HS-27A (cell line): ENCODE measurements around the gene MTG2.

Experiments used
- DNase-seq: peaks from one replicate; pipeline ENCODE4 v3.0.0-alpha.2; 2012; ENCODE audit warnings: low read depth, missing footprints

Gene MTG2

DNA sequence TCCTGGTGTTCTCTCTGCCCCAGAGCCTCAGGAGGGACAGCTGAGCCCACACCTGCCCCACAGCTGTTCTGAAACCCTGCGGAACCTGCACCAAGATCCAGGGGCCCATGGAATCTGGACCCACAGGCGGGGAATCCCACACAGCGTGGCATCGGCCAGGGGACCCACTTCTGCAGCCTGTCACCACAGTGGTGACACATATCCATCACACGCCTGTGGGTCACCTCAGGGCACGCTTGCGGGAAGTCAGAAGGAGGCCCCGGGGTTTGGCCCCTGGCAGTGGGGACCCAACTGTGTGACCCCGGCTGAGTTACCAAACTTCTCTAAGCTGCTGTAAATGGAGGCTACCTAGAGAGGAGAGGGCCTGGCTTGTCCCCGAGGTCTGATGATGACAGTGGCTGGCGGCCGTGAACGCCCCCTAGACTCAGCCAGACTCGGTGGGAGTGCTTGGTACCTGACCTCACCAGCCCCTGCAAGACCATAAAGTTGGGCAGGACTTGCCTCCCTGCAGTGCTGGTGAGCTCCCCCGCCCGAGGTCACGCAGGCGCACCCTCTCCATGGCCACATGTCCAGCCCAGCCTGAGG lies 39.5 kb downstream of the MTG2 start:
- no peak for DNase-seq

DNA sequence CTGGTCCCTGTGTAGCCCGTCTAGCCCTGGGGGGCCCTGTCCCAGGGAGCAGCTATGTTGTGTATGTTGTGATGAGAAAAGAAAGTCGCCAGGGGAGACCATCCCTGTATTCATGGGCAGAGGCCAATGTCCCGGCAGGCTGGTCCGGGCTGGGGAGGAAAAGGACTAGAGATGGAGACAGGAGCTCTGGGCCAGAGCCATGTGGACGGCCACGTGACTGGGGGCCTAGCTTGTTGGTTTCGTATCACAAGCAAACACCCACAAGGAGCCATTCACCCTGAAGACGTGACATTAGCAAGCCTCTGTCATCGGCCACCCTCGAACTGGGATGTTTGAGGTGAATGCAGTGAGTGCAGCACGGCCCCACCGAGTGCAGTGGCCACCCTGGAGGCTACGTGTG lies 40.1 kb downstream of the MTG2 start:
- DNase-seq, result no peak

DNA sequence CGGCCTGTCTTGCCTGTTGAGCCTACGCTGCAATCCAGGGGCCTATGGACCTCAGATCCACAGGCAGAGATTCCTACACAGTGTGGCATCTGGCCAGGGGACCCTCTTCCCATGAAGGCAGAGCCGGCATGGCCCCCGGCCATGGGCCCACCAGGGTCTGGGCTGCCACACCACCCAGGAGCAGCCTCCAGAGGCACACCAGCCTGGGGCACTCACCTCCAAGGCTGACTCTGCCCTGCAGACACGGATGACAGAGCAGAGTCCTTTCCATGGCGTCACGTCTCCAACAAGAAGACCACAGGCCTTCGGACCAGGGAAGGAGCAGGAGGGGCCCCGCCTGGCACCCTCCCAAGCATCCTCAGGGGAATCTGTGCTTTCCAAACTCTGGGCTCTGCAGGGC lies 40.7 kb downstream of the MTG2 start:
- DNase-seq, result no peak

DNA sequence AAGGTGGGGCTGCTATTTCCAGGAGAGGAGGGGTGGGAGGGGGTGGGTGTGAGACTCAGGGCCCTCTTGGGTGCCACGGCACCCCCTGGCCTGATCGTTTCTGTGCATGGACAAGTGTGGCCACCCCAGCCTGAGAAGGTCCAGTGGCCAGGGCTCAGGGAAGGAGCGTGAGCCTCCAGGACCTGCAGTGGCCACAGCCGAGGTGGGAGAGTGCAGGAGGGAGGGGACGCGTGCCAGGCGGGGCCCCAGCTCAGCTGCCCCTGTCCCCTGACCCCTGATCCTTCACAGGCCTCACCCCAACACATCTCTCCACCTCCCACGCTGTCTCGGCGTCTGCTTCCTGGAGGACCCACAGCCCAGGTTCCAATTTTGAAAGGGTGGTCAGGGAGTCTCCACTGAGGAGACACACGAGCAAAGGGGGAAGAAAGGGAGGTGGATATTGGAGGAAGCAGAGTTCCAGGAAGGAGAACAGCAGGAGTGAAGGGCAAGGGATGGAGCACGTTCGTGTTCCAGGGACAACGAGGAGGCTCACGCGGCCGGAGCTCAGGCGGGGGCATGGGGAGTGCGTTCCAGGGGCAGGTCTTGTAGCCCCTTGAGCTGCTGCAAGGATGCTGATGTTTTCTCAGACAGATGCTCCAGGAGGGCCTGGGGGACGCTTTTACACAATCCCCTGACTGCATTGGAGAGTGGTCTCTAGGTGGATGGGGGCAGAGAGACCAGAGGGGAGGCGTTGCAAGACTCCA lies 41.5 kb downstream of the MTG2 start:
- no peak for DNase-seq

DNA sequence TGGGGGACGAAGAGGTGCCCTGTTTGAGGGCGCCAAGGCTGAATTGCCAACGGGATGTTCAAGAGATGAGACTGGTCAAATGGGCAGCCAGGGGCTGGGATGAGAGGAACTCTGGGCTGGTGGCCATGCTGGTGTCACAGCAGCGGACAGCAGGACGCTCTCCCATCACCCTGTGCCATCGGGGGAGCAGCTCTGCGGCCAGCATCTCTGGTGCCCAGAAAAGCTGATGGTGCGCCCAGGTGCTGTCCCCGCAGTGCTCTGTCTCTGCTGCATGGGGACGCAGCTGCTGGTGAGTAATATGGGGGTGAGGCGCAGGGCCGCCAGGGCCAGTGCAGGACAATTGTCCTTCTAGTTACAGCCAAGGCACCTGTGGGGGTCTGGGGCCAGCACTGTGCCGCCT lies 42.2 kb downstream of the MTG2 start:
- DNase-seq, result no peak

DNA sequence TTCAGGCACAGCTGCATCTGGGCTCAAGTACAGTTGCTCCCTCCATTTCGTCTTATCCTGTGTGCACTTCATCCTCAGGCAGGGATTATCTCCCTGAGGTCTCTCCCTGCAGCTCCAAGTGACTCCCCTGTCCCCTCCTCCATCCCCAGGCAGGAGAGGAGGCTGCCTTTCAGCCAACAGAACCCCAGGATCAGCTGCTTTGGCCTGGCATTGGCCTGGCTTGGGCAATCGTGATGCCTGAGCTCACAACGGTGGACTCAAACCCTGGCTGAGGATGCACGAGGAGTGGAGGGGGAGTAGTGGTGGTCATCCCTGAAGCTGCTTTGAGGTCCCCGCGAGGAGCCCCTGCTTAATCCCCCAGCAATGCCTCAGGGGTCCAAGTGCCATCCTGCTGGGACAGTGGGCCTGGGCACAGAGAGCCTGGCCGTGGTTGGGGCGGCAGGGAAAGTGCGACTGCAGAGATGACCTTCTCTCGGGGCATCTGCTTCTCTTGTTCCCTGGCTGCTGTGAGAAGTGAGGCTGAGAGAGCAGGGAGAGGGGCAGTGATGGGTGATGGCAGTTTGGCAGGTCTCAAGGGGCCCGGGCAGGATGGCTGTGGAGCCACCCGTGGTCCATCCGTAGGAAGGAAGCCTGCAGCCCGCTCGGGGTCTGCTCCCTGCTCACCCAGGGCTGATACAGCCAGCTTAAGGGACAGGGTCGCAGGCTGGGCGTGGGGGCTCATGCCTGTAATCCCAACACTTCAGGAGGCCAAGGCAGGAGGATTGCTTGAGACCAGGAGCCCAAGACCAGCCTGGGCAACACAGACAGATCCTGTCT lies 43.2 kb downstream of the MTG2 start:
- DNase-seq, result no peak

DNA sequence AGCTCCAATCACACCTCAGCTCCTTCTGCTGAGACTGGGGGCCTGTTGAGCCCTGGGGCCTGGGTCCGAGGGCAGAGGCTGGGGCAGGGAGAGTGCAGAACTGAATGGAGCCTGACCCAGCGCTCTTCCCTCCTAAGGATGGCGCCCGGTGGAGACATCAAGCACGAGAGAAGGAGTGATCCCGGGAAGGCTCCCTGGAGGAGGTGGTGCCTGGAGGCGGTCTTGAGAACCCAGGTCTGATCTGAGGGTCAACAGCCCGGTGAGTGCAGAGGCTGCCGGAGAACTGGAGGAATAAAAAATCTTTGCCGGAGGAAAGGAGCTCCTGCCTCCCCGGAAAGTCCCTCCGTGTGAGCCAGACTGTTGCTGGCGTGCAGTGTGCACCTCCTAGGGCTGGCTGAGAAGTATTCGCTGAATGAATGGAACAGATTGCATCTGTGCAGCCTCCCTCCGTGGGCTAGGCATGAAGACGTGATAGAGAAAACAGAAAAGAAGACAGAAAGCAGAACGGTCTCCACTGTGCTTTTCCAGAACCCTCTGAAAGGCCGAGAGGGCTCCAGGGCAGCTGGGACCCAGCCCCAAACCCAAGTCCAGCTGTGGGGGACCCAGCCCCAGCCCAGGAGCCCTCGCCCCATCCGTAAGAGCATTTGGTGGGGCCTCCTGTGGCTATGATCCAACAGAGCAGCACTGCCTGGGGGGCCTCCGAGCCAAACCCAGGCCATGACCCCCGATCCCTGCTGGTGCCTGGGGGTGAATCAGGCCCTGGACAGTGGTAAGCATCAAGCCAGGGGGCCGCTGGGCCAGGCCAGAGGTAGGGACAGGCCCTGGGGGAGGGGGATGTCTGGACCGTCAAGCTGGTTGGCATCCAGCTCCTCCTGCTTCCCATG lies 44.1 kb downstream of the MTG2 start:
- no peak for DNase-seq

DNA sequence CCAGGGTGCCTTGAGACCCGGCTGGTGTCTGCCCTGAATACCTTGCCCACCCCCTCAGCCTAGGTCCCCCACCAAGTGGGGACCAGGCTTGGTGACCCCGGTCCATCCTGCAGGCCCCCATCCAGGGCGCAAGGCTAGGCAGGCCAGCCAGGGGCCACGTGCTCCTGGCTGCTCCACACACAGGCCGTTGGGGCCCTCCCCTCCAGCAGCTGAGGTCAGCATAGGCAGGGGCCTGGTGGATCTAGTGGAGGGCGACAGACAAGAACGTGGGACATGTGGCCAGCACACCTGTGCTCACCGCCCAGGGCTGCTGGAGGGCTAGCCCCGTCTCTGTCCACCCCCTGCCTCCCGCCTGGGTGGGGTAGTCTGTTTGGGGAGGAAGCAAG lies 44.8 kb downstream of the MTG2 start:
- DNase-seq, result no peak

DNA sequence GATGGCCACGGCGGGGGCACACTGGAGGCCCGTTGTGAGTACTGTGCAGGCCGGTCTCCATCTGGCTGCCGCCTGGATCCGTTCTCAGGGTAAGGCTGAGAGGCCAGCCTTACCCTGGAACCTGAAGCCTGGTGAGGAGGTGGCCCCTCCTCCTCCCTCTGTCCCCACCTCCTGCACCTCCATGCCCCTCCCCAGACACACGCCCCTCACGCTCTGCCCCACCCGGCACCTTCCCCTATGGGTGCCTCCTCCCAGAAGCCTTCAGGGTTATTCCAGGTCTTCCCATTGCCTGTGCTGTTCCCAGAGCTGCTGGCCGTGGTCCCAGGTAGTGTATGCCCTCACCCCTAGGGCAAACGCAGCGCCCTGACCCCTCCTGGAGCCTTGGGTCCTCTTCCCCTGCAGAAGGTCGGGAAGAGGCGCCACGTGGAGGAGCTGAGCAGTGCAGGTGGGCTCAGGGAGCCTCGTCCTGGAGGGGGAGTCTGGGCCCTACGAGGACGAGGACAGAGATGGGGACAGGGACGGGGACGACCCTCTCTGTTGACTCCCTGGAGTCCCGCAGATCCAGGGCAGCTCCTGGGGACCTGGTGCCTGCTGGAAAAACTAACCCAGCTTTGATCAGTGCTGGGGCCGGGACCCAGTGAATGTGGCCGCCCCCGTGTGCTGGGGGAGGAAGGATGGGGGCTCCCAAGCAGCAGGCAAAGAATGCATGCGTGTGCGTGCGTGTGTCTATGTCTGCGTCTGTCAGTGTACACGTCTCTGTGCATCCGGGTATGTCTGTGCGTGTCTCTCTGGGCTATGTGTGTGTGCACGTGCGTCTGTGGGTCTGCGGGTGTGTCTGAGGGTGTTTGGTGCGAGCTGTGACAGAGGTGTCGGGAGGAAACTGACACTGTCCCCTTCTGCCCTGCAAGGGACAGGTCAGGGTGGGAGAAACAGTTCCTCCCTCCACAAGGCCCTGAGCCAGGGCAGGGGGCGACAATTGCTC lies 45.4 kb downstream of the MTG2 start:
- no peak for DNase-seq

DNA sequence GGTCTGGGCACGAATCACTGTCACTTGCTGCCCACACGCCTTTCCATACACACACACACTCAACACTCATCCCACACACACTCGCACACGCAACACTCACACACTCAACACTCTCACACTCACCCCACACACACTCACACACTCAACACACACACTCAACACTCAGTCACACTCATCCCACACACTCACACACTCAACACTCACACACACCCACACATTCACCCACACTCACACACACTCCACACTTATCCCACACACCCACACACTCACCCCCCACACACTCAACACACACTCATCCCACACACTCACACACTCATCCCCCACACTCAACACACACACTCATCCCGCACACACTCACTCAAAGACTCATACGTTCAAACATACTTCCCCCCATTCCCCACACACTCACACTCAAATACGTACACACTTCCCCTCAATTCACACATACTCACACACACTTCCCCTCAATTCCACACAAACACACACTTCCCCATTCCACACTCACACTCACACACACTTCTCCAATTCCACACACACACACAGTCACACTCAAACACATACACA lies 46.2 kb downstream of the MTG2 start:
- DNase-seq, result no peak

DNA sequence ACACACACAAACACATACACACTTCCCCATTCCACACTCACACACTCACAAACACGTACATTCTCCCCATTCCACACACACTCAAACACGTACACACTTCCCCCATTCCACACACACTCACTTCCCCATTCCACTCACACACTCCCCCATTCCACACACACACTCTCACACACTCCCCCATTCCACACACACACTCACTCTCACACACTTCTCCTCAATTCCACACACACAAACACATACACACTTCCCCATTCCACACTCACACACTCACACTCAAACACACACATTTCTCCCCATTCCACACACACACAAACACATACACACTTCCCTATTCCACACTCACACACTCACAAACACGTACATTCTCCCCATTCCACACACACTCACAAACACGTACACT lies 46.8 kb downstream of the MTG2 start:
- DNase-seq, result no peak

DNA sequence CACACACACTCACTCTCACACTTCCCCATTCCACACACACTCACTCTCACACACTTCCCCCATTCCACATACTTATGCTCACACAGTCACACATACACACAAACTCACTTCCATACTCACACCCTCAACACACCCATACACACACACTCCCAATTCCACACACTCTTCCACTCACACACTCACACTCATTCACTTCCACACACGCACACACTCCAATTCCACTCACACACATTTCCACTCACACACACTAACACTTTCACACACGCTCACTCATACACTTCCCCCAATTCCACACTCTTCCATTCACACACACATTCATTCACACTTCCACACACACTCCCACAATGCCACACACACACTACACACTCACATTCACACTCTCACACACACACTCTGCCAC lies 47.4 kb downstream of the MTG2 start:
- DNase-seq, result no peak

DNA sequence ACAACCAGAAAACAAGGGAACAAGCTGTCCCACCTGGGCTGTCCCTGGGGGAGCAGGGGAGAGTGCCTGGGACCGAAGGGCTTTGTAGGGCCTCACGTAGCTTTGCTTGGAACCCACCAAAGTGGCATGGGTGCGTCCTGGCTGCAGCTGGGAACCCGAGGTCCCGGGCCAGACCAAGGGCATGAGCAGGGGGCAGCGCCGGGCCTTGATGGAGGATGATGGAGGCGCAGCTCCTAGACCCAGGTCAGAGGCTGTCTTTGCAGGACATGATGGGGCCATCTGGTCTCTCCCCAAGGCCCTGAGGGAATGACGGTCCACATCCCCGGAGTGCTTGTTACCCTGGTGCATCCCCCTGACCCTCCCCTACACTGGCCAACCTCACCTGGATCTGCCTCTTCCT lies 47.9 kb downstream of the MTG2 start:
- DNase-seq, result no peak

DNA sequence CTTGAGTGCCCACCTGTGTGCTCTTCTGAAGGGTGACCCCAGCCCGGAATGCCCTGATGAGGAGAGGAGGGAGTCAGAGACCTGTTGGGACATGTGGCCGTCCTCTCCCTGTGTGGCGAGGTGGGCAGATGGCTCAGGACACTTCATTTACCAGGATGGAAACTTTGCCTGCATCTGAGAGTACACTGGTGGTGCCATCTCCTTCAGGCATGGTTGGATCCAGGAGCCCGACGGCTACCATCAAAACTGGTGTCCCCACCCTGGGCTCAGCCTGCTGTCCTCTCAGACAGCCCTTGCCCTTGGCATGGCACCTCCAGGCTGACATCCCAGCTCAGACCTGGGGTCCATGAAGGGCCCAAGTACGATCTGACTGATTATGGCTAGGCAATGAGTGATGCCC lies 48.5 kb downstream of the MTG2 start:
- DNase-seq, result no peak

DNA sequence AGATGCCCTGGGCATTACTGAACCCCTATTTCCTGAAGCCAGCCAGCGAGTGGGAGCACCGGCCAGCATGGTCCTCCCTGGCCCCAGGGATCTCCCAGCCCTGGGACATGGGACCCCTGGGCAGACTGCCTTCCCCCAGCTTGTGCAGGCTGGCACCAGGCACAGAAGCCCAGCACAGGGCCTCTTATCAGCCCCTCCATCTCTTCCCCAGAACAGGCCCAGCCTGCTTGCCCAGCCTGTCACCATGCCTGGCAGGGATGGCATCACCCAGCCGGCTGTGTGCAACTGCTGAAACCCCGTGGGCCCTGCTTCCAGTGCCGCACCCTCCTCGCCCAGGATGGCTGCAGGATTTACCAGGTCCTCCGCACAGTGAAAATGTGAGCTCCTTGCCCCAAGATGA lies 49.4 kb downstream of the MTG2 start:
- no peak for DNase-seq

DNA sequence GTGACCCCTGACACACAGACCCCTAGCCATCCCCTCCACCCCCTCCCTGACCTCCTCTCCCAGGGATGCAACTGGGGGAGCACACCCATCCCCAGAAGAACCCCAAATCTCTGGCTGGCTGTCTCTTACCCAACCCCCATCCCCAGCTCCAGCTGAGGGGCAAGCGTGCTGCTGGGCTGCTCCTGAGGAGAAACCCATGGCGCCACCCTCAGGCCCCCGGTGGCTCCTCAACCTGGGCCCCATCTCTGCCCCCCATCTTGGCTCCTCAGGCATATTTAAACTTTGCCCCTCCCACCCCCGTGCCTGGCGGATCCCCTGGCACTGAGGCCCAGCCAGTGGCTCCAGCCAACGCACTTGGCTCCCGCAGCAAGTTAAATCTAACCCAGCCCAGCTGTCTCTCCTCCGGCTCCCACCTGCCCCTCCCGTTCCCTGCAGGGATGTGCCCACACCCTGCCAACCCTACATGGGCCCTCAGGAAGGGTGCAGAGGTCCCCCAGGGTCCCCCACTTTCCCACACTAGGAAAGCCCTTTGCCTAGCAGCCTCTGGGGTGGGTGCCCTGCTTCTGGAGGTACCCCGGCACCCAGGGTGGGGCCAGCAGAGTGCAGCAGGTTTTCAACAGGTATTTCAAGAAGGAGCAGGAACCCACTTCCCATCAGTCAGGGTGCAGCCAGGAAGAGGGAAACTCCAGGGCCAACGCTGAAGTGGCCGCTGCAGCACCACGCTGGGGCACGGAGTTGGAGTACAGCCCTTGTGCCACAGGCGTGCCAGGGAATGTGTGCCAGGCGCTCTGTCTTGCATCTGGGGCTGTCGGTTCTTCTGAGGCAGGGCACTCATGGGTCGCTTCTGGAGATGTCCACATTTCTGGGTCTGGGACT lies 50.2 kb downstream of the MTG2 start:
- no peak for DNase-seq

DNA sequence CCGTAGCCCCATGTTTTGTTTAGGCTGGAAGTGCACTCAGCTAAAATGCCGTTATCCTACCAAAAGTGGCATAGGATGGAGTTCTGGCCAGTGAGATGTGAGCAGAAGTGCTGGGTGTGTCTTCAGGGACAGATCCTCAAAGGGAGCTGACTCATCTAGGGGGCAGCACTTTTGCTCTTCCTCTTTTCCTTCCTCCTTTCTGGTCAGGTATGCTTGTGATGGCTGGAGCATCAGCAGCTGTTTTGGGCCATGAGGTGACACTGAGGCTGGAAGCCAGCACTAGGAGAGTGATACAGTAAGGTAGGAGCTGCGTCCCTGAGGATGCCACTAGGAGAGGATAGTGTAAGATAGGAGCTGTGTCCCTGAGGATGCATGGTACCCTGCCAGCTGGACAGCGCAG lies 50.9 kb downstream of the MTG2 start:
- no peak for DNase-seq

DNA sequence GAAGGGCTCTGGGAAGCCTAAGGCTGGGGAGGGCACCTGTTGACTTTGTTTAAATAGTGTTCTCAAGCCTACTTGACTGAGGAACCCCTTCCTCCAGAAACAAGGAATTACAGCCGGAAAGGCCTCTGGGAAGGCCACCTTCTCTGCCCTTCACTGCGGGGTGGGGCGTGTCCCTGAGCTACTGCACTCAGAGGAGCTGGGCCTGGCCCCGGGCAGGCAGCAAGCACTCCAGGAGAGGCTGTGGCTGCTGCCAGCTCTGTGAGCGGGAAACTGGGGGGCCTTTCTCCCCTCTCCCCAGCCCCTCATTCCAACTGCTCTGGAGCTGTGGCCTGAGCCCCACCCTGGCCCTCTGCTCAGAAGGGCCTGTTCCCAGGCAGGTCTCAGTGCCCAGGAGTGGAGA lies 51.5 kb downstream of the MTG2 start:
- DNase-seq, result no peak

DNA sequence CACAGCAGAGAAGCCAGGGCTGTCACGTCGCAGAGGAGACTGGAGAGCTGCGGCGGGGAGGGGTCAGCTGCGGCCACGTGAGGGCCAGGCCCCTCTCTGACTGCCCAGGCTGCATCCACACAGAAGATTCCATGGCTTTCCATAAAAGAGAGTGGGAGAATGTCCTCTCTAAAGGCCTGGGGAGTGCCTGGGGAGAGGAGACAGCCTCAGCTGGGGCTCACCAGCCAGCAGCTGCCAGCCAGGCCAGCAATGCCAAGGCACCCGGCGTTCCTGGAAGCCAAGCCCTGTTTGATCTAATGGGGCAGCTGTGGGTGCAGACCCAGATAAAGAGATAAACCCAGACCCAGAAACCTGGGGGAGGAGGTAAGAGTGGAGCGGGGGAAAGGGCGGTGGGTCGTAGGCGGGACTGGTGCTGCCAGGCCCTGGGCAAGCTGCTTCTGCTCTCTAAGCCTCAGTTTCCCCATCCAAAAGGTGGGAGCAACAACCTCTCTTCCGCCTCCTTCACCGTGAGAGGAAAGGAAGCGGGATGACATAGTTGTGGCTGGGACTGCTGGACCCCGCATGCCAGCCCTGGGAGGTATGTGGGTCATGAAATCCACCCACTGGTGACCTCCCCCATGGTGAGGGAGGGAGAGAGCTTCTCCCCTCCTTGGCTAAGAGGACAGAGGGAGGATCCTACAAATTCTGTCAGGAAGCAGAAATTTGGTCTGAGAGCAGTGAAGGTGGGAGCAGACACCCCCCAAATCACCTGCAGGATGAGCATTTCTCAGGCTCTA lies 52.4 kb downstream of the MTG2 start:
- no peak for DNase-seq
